Stimulated activated naive B cell treated with anti-CD40 and anti-IgM and Interleukin-4, amounts not matched to agents 10 μg/mL and 1 μg/mL and 100 μg/mL, for 72 hours (primary cell): ENCODE data around the gene PDK2.

Experiments
- ATAC-seq, 2 donors: fragments of 150-1000 bp; cut with Tn5 transposase; replicated peaks; 2 replicates each; pipeline ENCODE4 v1.10.0; 2021; ENCODE audit warnings: moderate library complexity in 1 of 2
- DNase-seq: peaks from one replicate; pipeline ENCODE4 v3.0.0; 2021
- H3K27ac Mint-ChIP-seq: one replicate; pipeline ENCODE4 v1.8.0; 2022; ENCODE audit warnings: mild to moderate bottlenecking, mixed read lengths
- H3K27me3 Mint-ChIP-seq, 2 donors: one replicate each; pipeline ENCODE4 v1.8.0; 2022; ENCODE audit warnings: mixed read lengths in 2 of 2
- H3K36me3 Mint-ChIP-seq, 2 donors: one replicate each; pipeline ENCODE4 v1.8.0; 2022; ENCODE audit warnings: mixed read lengths in 2 of 2, mild to moderate bottlenecking in 1 of 2
- H3K4me1 Mint-ChIP-seq, 2 donors: one replicate each; pipeline ENCODE4 v1.8.0; 2022; ENCODE audit warnings: mixed read lengths in 2 of 2, mild to moderate bottlenecking in 1 of 2
- H3K4me3 Mint-ChIP-seq, 2 donors: one replicate each; pipeline ENCODE4 v1.8.0; 2022; ENCODE audit warnings: mild to moderate bottlenecking in 2 of 2, mixed read lengths in 2 of 2, moderate library complexity in 1 of 2
- H3K9me3 Mint-ChIP-seq, 2 donors: one replicate each; pipeline ENCODE4 v1.8.0; 2022; ENCODE audit warnings: mixed read lengths in 2 of 2, mild to moderate bottlenecking in 1 of 2

Gene PDK2

GRCh38 chr17:50150354-50151040, 55.3 kb downstream of the PDK2 start, which contains the start of gene PPP1R9B:
Gene PPP1R9B (minus strand): TSS chr17:50150677. CDS start chr17:50150513, 164 bp downstream.
- H3K27ac Mint-ChIP-seq, result peak within 1 kb of the TSS; percentile 97
- peaks cover 30 to 43% of the 10 kb centered on the region in 2 donors for H3K36me3 Mint-ChIP-seq
- no peaks in the 10 kb centered on the region for H3K9me3 Mint-ChIP-seq
- peaks cover 30 to 45% of the 10 kb centered on the region in 2 donors for H3K4me1 Mint-ChIP-seq
- ATAC-seq (peak in 1 of 2 donors; percentile 0), DNase-seq (no peak)
- no peaks in the 10 kb centered on the region for H3K27me3 Mint-ChIP-seq
- peak within 1 kb of the TSS; percentile 87 to 100 for H3K4me3 Mint-ChIP-seq

GRCh38 chr17:50151041-50151936, 56.1 kb downstream of the PDK2 start:
- peak; percentile 52 to 56 for ATAC-seq
- H3K4me3 Mint-ChIP-seq, result peak overlapping the region; percentile 85 to 87
- no peaks in the 10 kb centered on the region for H3K9me3 Mint-ChIP-seq
- H3K4me1 Mint-ChIP-seq, result peaks cover 24 to 37% of the 10 kb centered on the region in 2 donors
- peak; percentile 84 for DNase-seq
- H3K27me3 Mint-ChIP-seq, result no peaks in the 10 kb centered on the region
- peaks cover 26 to 36% of the 10 kb centered on the region in 2 donors for H3K36me3 Mint-ChIP-seq
- H3K27ac Mint-ChIP-seq, result peak overlapping the region; percentile 95

- Mint-ChIP-seq H3K4me1 (peaks cover 17 to 30% of the 10 kb centered on the region in 2 donors), H3K27me3 (no peaks in the 10 kb centered on the region), H3K9me3 (no peaks in the 10 kb centered on the region), H3K4me3 (peak overlapping the region; percentile 85 to 87), H3K36me3 (peaks cover 18 to 29% of the 10 kb centered on the region in 2 donors), H3K27ac (peak overlapping the region; percentile 95)
- DNase-seq (peak; percentile 48), ATAC-seq (peak; percentile 6 to 13)
Measured at GRCh38 chr17:50151937-50152547, 56.9 kb downstream of the PDK2 start.

GRCh38 chr17:50152736-50153135, 57.6 kb downstream of the PDK2 start:
- Mint-ChIP-seq H3K9me3 (no peaks in the 10 kb centered on the region), H3K27ac (no peak overlapping the region), H3K27me3 (no peaks in the 10 kb centered on the region), H3K4me1 (peaks cover 14 to 24% of the 10 kb centered on the region in 2 donors), H3K4me3 (no peak overlapping the region), H3K36me3 (peaks cover 11 to 22% of the 10 kb centered on the region in 2 donors)
- DNase-seq (no peak), ATAC-seq (no peak)

GRCh38 chr17:50153650-50154575, 58.8 kb downstream of the PDK2 start:
- Mint-ChIP-seq H3K4me1 (peaks cover 16 to 24% of the 10 kb centered on the region in 2 donors), H3K9me3 (no peaks in the 10 kb centered on the region), H3K27me3 (no peaks in the 10 kb centered on the region), H3K27ac (peak overlapping the region; percentile 84), H3K4me3 (no peak overlapping the region), H3K36me3 (peaks cover 5 to 10% of the 10 kb centered on the region in 2 donors)
- DNase-seq, result no peak
- ATAC-seq, result no peak

GRCh38 chr17:50154604-50155003, 59.5 kb downstream of the PDK2 start:
- Mint-ChIP-seq H3K27me3 (no peaks in the 10 kb centered on the region), H3K4me3 (no peak overlapping the region), H3K36me3 (peaks cover 3 to 5% of the 10 kb centered on the region in 2 donors), H3K27ac (peak overlapping the region; percentile 37), H3K4me1 (peaks cover 16 to 24% of the 10 kb centered on the region in 2 donors), H3K9me3 (no peaks in the 10 kb centered on the region)
- ATAC-seq, result no peak
- DNase-seq, result no peak

- Mint-ChIP-seq H3K9me3 (no peaks in the 10 kb centered on the region), H3K4me1 (peaks cover 17 to 24% of the 10 kb centered on the region in 2 donors), H3K36me3 (peaks cover 3 to 5% of the 10 kb centered on the region in 2 donors), H3K27me3 (no peaks in the 10 kb centered on the region), H3K27ac (peak overlapping the region; percentile 37), H3K4me3 (no peak overlapping the region)
- ATAC-seq, result no peak
- no peak for DNase-seq
Measured at GRCh38 chr17:50155115-50155819, 60.1 kb downstream of the PDK2 start.

- Mint-ChIP-seq H3K4me3 (no peak overlapping the region), H3K36me3 (peaks cover 0 to 3% of the 10 kb centered on the region in 2 donors), H3K27ac (no peak overlapping the region), H3K27me3 (no peaks in the 10 kb centered on the region), H3K9me3 (no peaks in the 10 kb centered on the region), H3K4me1 (peaks cover 29 to 37% of the 10 kb centered on the region in 2 donors)
- ATAC-seq, result no peak
- DNase-seq, result no peak
Measured at GRCh38 chr17:50157891-50158290, 62.7 kb downstream of the PDK2 start.

GRCh38 chr17:50161023-50161910, 66.1 kb downstream of the PDK2 start:
- ATAC-seq (peak; percentile 85 to 90), DNase-seq (peak; percentile 95)
- no peaks in the 10 kb centered on the region for H3K9me3 Mint-ChIP-seq
- peak overlapping the region; percentile 82 to 89 for H3K4me3 Mint-ChIP-seq
- peaks cover 0 to 3% of the 10 kb centered on the region in 2 donors for H3K36me3 Mint-ChIP-seq
- H3K27me3 Mint-ChIP-seq, result no peaks in the 10 kb centered on the region
- H3K27ac Mint-ChIP-seq, result peak overlapping the region; percentile 96
- peaks cover 46 to 52% of the 10 kb centered on the region in 2 donors for H3K4me1 Mint-ChIP-seq
